ENCODE measurements around the gene EMC9. TPM values are rescaled to one million over a fixed set of nuclear protein-coding genes. Genes with fewer than 3 reads are reported as not detected.

EMC9 gene
- total RNA-seq, 4 donors from 2014 or later: 6.2 to 21.2 (median 10.9) TPM; not detected in 1

DNA sequence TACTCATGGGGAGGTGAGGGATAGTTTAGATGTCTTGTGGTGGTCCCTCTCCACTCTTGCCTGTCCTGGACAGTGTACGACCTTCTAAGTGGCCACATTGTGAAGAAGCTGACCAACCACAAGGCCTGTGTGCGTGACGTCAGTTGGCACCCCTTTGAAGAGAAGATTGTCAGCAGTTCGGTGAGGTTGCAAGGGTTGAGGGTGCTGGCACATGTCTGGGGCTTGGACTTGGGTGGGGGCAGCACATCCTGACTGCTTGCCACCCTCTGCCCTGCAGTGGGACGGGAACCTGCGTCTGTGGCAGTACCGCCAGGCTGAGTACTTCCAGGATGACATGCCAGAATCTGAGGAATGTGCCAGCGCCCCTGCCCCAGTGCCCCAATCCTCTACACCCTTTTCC, 18.5 kb downstream of the EMC9 start:
- TF ChIP-seq CTCF (IDR thresholded peaks at IDR 0.05): no peak
- no peak for TF ChIP-seq POLR2A (IDR thresholded peaks at IDR 0.05)
- H3K36me3 ChIP-seq: no peaks in the 10 kb centered on the region
- intact Hi-C loops (cut with DNase I; ENCODE audit: low total_unique reads): no loop called here
- H3K27ac ChIP-seq: no peak overlapping the region
- H3K27me3 ChIP-seq: no peaks in the 10 kb centered on the region
- no peak overlapping the region for H3K4me3 ChIP-seq
- no peaks in the 10 kb centered on the region for H3K9me3 ChIP-seq
- H3K4me1 ChIP-seq: no peaks in the 10 kb centered on the region
- no peak for DNase-seq

- TF ChIP-seq POLR2A (IDR thresholded peaks at IDR 0.05) (no peak), CTCF (IDR thresholded peaks at IDR 0.05) (no peak)
- intact Hi-C loops (cut with DNase I; ENCODE audit: low total_unique reads): no loop called here
- no peaks in the 10 kb centered on the region for H3K9me3 ChIP-seq
- no peak for DNase-seq
- no peak overlapping the region for H3K4me3 ChIP-seq
- H3K27ac ChIP-seq: no peak overlapping the region
- no peaks in the 10 kb centered on the region for H3K27me3 ChIP-seq
- H3K4me1 ChIP-seq: no peaks in the 10 kb centered on the region
- no peaks in the 10 kb centered on the region for H3K36me3 ChIP-seq
Measured at GRCh38 chr14:24122416-24122815, 19.0 kb downstream of the EMC9 start.

DNA sequence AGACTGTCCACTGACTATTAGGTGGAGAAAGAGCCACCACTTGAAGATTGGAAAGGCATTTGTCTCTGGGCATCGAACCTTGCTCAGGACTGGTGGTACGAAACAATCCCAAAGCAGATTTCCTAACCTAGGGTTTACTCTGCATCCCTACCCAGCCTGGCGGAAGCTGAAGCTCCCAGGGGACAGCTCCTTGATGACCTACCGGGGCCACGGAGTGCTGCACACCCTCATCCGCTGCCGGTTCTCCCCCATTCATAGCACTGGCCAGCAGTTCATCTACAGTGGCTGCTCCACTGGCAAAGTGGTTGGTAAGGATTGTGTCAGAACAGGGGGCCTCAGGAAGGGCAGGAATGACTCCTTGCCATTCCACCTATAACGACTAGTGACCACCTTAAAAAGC, 20.2 kb downstream of the EMC9 start:
- Histone ChIP-seq H3K4me3 (no peak overlapping the region), H3K9me3 (no peaks in the 10 kb centered on the region), H3K27ac (no peak overlapping the region), H3K27me3 (no peaks in the 10 kb centered on the region), H3K4me1 (no peaks in the 10 kb centered on the region), H3K36me3 (no peaks in the 10 kb centered on the region)
- intact Hi-C loops (cut with DNase I; ENCODE audit: low total_unique reads): no loop called here
- DNase-seq: no peak
- TF ChIP-seq CTCF (IDR thresholded peaks at IDR 0.05) (no peak), POLR2A (IDR thresholded peaks at IDR 0.05) (no peak)

DNA sequence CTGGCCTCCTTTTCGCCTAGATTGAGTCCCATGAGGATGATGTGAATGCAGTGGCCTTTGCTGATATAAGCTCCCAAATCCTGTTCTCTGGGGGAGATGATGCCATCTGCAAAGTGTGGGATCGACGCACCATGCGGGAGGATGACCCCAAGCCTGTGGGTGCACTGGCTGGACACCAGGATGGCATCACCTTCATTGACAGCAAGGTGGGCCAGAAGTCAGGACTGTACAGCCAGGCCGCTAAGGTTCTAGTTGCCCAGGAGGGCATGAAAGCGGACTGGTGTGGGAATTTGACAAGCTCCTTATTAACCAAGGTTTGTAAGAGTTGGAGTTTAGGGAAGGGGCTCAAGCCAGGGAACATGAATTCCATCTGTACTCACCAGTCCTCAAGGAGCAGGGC, 21.7 kb downstream of the EMC9 start:
- intact Hi-C loops (cut with DNase I; ENCODE audit: low total_unique reads): no loop called here
- no peaks in the 10 kb centered on the region for H3K9me3 ChIP-seq
- H3K4me3 ChIP-seq: no peak overlapping the region
- H3K36me3 ChIP-seq: no peaks in the 10 kb centered on the region
- H3K27me3 ChIP-seq: no peaks in the 10 kb centered on the region
- H3K27ac ChIP-seq: no peak overlapping the region
- no peak for TF ChIP-seq POLR2A (IDR thresholded peaks at IDR 0.05)
- TF ChIP-seq CTCF (IDR thresholded peaks at IDR 0.05): no peak
- DNase-seq: no peak
- H3K4me1 ChIP-seq: no peaks in the 10 kb centered on the region

- intact Hi-C loops (cut with DNase I; ENCODE audit: low total_unique reads): no loop called here
- no peak overlapping the region for H3K4me3 ChIP-seq
- no peak overlapping the region for H3K27ac ChIP-seq
- TF ChIP-seq POLR2A (IDR thresholded peaks at IDR 0.05): no peak
- H3K27me3 ChIP-seq: no peaks in the 10 kb centered on the region
- no peaks in the 10 kb centered on the region for H3K4me1 ChIP-seq
- H3K36me3 ChIP-seq: no peaks in the 10 kb centered on the region
- no peak for DNase-seq
- H3K9me3 ChIP-seq: no peaks in the 10 kb centered on the region
Measured at GRCh38 chr14:24117179-24117578, 24.2 kb downstream of the EMC9 start.

- Histone ChIP-seq H3K36me3 (no peaks in the 10 kb centered on the region), H3K4me3 (peak overlapping the region in 1 of 2 donors; percentile 60), H3K27ac (no peak overlapping the region), H3K9me3 (no peaks in the 10 kb centered on the region), H3K27me3 (no peaks in the 10 kb centered on the region), H3K4me1 (no peaks in the 10 kb centered on the region)
- intact Hi-C loops (cut with DNase I; ENCODE audit: low total_unique reads): no loop called here
- no peak for TF ChIP-seq POLR2A (IDR thresholded peaks at IDR 0.05)
- no peak for TF ChIP-seq CTCF (IDR thresholded peaks at IDR 0.05)
- no peak for DNase-seq
Measured at GRCh38 chr14:24116128-24116814, 25.1 kb downstream of the EMC9 start.

All from uterus (tissue), 4 donors.